ENCODE measurements around the gene FGD2. TPM values are rescaled to one million over a fixed set of nuclear protein-coding genes. Genes with fewer than 3 reads are reported as not detected.

Gene FGD2
- total RNA-seq, 4 donors from 2014 or later = 2.4 to 13.6 (median 4.6) TPM

DNA sequence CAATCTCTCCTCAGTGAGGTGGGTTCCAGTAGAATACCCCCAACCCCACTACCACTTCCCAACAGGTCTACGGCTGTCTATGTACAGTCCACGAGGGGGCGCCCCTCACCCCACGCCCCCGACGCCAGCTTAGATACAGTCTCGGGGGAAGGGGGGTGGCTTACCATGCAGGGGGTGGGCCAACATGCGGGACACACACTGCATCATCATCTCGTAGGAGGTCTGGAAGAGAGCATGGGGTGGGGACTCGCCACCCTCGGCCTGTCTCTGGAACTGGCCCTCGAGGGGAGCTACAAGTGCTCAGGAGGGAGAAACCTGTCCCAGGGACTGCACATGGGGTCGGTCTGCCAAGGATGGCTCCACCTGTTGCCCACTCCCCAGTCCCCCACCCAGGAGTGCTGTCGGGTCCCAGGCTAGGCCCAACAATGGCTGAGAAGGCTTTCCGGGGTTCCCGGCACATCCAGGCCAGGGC is 27.9 kb upstream of the FGD2 start:
- no peak for DNase-seq (ENCODE audit: low spot score in 2 of 2)
- H3K4me1 ChIP-seq = peaks cover 28% of the 10 kb centered on the region

DNA sequence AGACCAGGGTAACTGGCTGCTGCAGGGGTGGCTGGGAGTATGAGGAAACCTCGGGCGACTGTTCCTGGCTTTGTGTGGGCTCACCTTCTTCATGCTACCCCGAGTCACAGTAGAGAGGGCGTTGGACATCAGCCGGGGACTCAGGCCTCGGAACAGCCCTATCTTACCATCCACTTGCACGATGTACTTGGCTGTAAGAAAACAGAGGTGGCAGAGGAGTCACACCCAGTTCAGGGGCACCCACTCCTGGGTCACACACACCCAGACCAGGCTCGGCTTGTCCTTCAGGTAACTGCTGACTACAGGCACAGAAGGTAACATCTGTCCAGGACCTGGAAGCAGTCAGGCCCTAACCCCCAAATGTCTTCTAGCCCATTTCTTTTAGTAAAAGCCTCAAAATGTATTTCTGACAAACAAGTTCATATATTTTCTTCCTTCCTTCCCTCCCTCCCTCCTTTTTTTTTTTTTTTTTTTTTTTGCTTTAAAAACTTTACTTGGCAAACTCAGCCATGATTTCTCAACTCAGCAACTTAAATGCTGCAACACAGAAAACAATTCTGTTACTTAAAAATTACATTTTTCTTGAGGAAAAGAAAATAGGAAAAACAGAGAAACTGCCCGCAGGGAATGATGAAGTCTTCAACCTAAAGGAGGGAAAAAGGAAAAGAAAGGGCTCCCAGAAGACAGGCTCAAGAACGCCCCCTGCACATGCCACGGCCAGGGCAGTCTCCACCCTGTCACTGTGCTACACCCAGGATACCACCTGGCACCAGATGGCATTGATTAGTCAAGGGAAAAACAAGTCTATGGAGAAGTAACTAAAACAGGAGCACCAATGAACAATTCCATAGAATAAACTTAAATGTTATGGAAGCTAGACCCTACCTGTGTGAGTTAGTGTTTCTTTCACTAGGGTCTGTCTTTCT is 26.8 kb upstream of the FGD2 start:
- Histone ChIP-seq H3K27ac (no peak overlapping the region), H3K4me3 (no peak overlapping the region), H3K4me1 (peaks cover 39% of the 10 kb centered on the region), H3K9me3 (no peaks in the 10 kb centered on the region), H3K27me3 (no peaks in the 10 kb centered on the region), H3K36me3 (peaks cover 48% of the 10 kb centered on the region)
- DNase-seq (ENCODE audit: low spot score in 2 of 2) = no peak
- no peak for TF ChIP-seq EP300 (IDR thresholded peaks at IDR 0.05)
- no peak for TF ChIP-seq POLR2A (IDR thresholded peaks at IDR 0.05)
- TF ChIP-seq, protein P1, sequence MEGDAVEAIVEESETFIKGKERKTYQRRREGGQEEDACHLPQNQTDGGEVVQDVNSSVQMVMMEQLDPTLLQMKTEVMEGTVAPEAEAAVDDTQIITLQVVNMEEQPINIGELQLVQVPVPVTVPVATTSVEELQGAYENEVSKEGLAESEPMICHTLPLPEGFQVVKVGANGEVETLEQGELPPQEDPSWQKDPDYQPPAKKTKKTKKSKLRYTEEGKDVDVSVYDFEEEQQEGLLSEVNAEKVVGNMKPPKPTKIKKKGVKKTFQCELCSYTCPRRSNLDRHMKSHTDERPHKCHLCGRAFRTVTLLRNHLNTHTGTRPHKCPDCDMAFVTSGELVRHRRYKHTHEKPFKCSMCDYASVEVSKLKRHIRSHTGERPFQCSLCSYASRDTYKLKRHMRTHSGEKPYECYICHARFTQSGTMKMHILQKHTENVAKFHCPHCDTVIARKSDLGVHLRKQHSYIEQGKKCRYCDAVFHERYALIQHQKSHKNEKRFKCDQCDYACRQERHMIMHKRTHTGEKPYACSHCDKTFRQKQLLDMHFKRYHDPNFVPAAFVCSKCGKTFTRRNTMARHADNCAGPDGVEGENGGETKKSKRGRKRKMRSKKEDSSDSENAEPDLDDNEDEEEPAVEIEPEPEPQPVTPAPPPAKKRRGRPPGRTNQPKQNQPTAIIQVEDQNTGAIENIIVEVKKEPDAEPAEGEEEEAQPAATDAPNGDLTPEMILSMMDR (IDR thresholded peaks at IDR 0.05) = no peak
- TF ChIP-seq POLR2AphosphoS5 (IDR thresholded peaks at IDR 0.05) = no peak
- 91% methylated on average over 11 of the region's 11 CpGs for WGBS

More for the DNA sequence above, 27.9 kb upstream of the FGD2 start:
- Histone ChIP-seq H3K27ac (no peak overlapping the region), H3K9me3 (no peaks in the 10 kb centered on the region), H3K4me3 (no peak overlapping the region), H3K27me3 (no peaks in the 10 kb centered on the region), H3K36me3 (peaks cover 60% of the 10 kb centered on the region)
- TF ChIP-seq, protein P1 (IDR thresholded peaks at IDR 0.05) = no peak
- TF ChIP-seq POLR2A (IDR thresholded peaks at IDR 0.05) (no peak), EP300 (IDR thresholded peaks at IDR 0.05) (no peak), POLR2AphosphoS5 (IDR thresholded peaks at IDR 0.05) (no peak)
- WGBS = 65% methylated on average over 14 of the region's 16 CpGs

DNA sequence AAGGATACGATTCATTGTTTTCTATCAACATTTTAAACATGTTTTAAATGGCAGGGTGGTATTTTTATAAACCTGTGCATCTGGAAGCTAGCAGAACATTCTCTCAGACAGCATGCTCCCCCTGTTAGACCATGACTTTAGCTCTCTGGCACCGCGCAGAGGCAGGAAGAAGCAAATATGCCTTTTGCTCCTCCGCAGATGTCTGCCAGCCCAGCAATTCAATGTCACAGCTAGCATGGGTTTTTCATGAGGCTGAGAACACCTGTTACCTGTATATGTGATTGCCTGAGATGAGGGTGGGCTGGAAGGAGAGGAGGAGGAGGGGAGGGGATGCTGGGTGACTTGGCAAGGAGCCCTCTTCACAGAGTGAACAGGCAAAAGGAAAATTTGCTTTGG is 26.1 kb upstream of the FGD2 start:
- peaks cover 41% of the 10 kb centered on the region for H3K36me3 ChIP-seq
- 38% methylated on average over 4 of the region's 4 CpGs for WGBS
- no peak for DNase-seq (ENCODE audit: low spot score in 2 of 2)
- no peak overlapping the region for H3K4me3 ChIP-seq
- TF ChIP-seq, protein P1 (IDR thresholded peaks at IDR 0.05) = peak; percentile 49 to 54
- no peak for TF ChIP-seq POLR2AphosphoS5 (IDR thresholded peaks at IDR 0.05)
- peaks cover 46% of the 10 kb centered on the region for H3K4me1 ChIP-seq
- no peak overlapping the region for H3K27ac ChIP-seq
- no peaks in the 10 kb centered on the region for H3K27me3 ChIP-seq
- H3K9me3 ChIP-seq = no peaks in the 10 kb centered on the region

DNA sequence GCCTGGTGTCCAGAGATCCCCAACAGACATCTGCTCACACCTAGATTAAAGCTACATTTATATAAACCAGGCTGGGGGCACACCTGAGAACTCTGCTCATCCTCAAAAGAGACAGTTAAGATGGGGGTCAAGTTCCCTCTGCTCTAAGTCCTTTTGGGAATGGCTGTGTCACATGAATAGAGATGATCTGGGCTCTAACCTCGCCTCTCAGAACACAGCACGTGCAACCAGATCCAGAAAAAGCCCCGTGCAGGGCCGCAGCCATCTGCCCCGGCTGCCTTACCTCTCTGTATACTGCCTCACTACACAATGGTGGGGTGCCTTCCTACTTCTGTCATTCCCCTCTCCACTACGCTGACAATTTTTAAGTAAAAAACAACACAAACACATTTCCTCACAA is 25.3 kb upstream of the FGD2 start:
- WGBS = 72% methylated on average over 6 of the region's 6 CpGs
- Histone ChIP-seq H3K4me1 (peaks cover 54% of the 10 kb centered on the region), H3K9me3 (no peaks in the 10 kb centered on the region), H3K4me3 (no peak overlapping the region), H3K27me3 (no peaks in the 10 kb centered on the region), H3K36me3 (peaks cover 34% of the 10 kb centered on the region), H3K27ac (no peak overlapping the region)
- no peak for DNase-seq (ENCODE audit: low spot score in 2 of 2)
- TF ChIP-seq POLR2A (IDR thresholded peaks at IDR 0.05) (no peak), POLR2AphosphoS5 (IDR thresholded peaks at IDR 0.05) (no peak), EP300 (IDR thresholded peaks at IDR 0.05) (no peak)
- TF ChIP-seq, protein P1 (IDR thresholded peaks at IDR 0.05) = no peak

DNA sequence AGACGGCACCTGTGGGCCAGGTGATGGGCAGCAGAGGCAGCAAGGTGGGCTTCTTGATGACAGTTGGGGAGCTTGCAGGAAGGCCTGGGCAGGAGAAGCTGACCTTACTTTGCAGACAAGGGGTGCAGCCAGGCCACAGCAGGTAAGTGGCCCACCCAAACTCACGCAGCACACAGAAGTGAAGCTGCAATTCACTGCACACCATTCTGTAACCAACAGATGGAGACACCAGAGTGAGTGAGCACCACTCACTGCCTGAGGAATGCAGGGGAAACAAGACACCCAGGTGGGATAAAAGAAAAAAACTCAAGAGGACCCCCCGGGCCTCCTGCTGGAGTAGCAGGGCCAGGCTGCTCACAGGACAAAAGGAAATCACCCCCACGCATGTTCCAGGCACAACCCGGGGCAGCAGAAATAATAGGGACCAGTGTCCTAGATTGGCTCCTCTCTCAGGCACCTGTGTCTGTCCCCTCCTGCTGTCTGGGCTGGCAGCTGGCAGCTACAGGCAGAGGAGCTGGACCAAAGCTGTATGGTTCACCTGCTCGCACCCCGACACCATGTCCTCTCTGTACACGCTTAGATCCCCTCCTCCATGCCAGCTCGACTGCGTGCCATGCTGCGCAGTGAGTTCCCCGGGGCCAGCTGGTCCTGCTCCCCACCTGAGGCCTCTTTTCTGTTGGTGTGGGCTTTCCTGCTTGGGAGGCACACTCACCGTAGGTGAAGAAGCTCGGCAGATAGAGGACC is 24.4 kb upstream of the FGD2 start:
- no peaks in the 10 kb centered on the region for H3K27me3 ChIP-seq
- H3K36me3 ChIP-seq = peaks cover 24% of the 10 kb centered on the region
- H3K4me1 ChIP-seq = peaks cover 57% of the 10 kb centered on the region
- no peak overlapping the region for H3K27ac ChIP-seq
- 72% methylated on average over 14 of the region's 14 CpGs for WGBS
- H3K9me3 ChIP-seq = no peaks in the 10 kb centered on the region
- no peak for DNase-seq (ENCODE audit: low spot score in 2 of 2)
- H3K4me3 ChIP-seq = no peak overlapping the region
- TF ChIP-seq POLR2A (IDR thresholded peaks at IDR 0.05) (no peak), EP300 (IDR thresholded peaks at IDR 0.05) (no peak), POLR2AphosphoS5 (IDR thresholded peaks at IDR 0.05) (no peak)
- TF ChIP-seq, protein P1 (IDR thresholded peaks at IDR 0.05) = no peak
